ENCODE measurements around the gene MTSS2.

MTSS2 gene

GRCh38 chr16:70685938-70686375 lies at the start of gene MTSS2:
MTSS2 (minus strand) TSS chr16:70686053; CDS start chr16:70685791, 262 bp downstream.
- DNase-seq: no peak

GRCh38 chr16:70735141-70735979 lies 49.5 kb upstream of the MTSS2 start:
- no peak for DNase-seq

GRCh38 chr16:70734522-70735095 lies 48.8 kb upstream of the MTSS2 start:
- DNase-seq: no peak

- DNase-seq: no peak
Observed at GRCh38 chr16:70730944-70731343, 45.1 kb upstream of the MTSS2 start.

- DNase-seq: no peak
Observed at GRCh38 chr16:70730031-70730430, 44.2 kb upstream of the MTSS2 start.

- DNase-seq: no peak
Observed at GRCh38 chr16:70729292-70729691, 43.4 kb upstream of the MTSS2 start.

- no peak for DNase-seq
Observed at GRCh38 chr16:70728150-70728549, 42.3 kb upstream of the MTSS2 start.

- no peak for DNase-seq
Observed at GRCh38 chr16:70726892-70727361, 41.1 kb upstream of the MTSS2 start.

- DNase-seq: no peak
Observed at GRCh38 chr16:70725912-70726828, 40.3 kb upstream of the MTSS2 start.

- DNase-seq: no peak
Observed at GRCh38 chr16:70725024-70725911, 39.4 kb upstream of the MTSS2 start.

- DNase-seq: no peak
Observed at GRCh38 chr16:70724146-70725023, 38.5 kb upstream of the MTSS2 start.

- DNase-seq: no peak
Observed at GRCh38 chr16:70723740-70724145, 37.9 kb upstream of the MTSS2 start.

GRCh38 chr16:70721202-70721963 lies 35.5 kb upstream of the MTSS2 start:
- DNase-seq: no peak

GRCh38 chr16:70720425-70721201 lies 34.8 kb upstream of the MTSS2 start:
- no peak for DNase-seq

- no peak for DNase-seq
Observed at GRCh38 chr16:70717065-70717464, 31.2 kb upstream of the MTSS2 start.

- no peak for DNase-seq
Observed at GRCh38 chr16:70715860-70716357, 30.1 kb upstream of the MTSS2 start.

GRCh38 chr16:70715055-70715858 lies 29.4 kb upstream of the MTSS2 start:
- no peak for DNase-seq

GRCh38 chr16:70714581-70715054 lies 28.8 kb upstream of the MTSS2 start:
- DNase-seq: no peak

All from SIG-M5 (cell line).